Measurements from ENCODE around the gene C2CD3.

Gene C2CD3

GRCh38 chr11:74057249-74058151 lies 113.3 kb downstream of the C2CD3 start:
- no peak for DNase-seq

- no peak for DNase-seq
Observed at GRCh38 chr11:74055938-74056337, 114.9 kb downstream of the C2CD3 start.

GRCh38 chr11:74050465-74050864 lies 120.3 kb downstream of the C2CD3 start:
- DNase-seq: no peak

- DNase-seq: no peak
Observed at GRCh38 chr11:74048993-74049392, 121.8 kb downstream of the C2CD3 start.

- DNase-seq: no peak
Observed at GRCh38 chr11:74044538-74044937, 126.3 kb downstream of the C2CD3 start.

DNA sequence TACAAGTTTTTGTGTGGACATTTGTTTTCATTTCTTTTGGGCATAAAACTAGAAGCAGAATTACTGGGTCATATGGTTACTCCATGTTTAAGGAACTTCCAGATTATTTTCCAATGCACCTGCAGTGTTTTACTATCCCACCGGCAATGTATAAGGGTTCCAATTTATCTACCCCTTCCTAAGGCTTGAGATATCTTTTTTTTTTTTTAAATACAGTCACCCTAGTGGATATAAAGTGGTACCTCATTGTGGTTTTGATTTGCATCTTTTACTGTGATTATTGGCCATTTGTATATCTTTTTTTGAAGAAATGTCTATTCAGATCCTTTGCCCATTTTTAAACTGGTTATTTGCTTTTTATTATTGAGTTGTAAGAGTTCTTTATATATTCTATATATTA lies 127.4 kb downstream of the C2CD3 start:
- no peak for DNase-seq

GRCh38 chr11:74037309-74037708 lies 133.5 kb downstream of the C2CD3 start:
- DNase-seq: no peak

DNA sequence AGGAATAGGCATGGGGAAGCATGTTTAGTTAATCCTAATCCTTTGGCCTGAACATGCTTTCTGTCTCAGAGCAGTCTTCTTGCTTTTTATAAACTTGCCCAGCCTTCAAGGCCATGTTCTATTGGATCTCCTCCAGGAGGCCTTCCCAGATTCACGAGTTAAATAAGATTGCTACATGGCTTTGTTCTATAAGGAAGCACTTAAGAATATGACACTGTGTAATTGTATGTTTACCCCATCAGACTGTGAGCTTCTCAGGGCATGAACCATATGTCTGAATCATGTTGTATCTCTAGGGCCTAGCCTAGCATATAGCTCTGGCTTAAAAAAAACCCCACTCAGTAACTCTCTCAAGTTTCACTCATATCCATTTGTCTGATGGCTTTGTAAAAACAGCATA lies 135.5 kb downstream of the C2CD3 start:
- DNase-seq: no peak

DNA sequence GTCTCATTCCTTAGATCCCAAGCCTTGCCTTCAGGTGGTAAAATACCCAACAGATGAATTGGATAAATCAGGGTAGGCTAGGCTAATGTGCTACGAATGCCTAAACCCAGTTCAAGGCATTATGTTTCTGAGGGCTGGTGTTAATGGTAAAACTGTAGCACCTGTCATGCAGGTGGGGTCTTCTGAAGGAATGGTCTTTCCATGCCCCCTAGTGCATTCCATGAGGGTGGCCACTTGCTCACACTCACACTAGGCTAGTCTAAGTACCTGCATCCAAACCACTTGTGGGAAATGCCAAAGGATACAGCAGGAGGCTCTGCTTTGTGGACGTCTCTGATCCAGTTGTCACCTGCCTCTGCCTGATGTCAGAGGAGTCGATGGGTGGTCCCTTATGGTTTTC lies 137.8 kb downstream of the C2CD3 start:
- no peak for DNase-seq

DNA sequence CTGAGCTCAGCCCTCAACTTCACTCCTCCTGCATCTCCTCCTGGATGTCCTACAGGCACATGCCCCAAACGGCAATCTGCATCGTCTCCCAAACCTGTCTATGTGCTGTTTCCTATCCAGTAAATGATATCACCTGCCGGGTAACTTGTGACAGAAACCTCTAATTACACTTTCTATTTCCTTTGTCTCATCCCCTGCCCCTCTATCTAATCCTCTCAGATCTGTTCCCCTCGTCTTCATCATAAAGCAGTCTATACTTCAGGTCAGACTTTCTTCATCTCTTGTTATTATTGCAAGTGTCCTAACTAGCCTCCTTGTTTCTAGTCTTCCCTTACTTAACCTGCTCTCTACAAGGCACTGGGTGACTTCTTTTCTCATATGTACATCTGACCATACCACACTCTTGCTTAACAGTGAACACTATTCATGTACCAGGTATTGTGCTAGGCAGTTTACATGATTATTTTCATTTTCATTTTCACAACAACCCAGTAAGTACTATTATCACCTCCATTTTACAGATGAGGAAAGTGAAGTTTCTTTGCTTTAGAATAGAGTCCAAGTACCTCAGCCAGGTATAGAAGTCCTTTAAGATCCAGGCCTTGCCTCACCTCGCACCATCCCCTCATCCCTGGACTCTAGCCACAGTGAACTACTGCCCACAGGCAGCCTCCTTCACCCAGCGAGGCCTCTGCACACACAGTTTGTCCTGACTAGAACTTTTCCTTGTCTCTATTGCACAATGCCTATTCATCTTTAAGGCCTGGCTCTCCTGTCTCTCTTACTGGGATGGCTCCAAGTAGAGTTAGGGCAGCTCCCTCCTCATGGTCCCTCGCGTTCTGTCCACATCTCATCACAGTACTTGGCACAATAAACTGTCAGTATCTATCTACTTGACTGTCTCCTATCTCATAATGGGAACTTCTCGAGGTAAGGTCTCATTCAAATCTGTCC lies 139.8 kb downstream of the C2CD3 start:
- no peak for DNase-seq

GRCh38 chr11:74025467-74026166 lies 145.2 kb downstream of the C2CD3 start:
- no peak for DNase-seq

GRCh38 chr11:74024261-74025029 lies 146.4 kb downstream of the C2CD3 start:
- peak; percentile 58 for DNase-seq

DNA sequence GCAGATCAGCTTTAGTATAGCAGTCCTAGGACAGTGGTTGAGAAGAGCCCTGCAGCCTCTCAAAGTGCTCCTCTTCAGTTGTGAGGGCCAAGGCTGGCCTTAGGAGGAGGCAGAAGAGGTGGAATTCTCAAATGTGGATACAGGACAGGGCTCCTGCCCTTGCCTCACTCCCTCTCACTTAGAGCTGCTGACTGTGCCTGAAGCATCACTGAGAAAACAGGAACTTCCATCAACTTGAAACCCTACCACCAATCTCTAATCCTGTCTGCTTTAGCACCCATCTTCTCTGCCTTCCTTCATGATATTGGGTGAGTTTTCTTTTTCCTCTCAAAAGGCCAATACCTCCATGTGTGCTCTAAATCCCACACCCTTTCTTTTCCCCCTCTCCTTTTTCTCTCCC lies 147.5 kb downstream of the C2CD3 start:
- DNase-seq: no peak

GRCh38 chr11:74022546-74022945 lies 148.3 kb downstream of the C2CD3 start:
- no peak for DNase-seq

- no peak for DNase-seq
Observed at GRCh38 chr11:74021998-74022397, 148.8 kb downstream of the C2CD3 start.

GRCh38 chr11:74020539-74020938 lies 150.3 kb downstream of the C2CD3 start:
- DNase-seq: no peak

DNA sequence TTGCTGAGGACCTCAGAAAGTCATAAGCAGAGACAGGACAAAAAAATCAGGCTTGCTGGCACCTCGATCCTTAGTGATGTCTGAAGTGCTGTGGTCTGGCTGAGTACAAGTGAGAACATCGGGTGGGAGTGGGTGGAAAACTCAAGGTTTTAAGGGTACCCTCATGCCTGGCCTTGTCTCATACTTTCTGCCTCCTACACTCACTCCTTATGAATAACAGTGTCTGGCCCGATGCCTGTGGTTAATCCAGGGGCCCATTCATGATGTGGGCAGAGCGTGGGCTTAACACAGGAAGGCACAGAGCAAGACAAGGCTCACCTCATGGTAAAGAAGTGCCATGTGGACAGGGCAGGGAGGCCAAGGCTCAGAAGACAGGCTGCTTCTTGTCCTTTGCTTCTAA lies 150.9 kb downstream of the C2CD3 start:
- no peak for DNase-seq

GRCh38 chr11:74019104-74019738 lies 151.6 kb downstream of the C2CD3 start:
- DNase-seq: no peak

GRCh38 chr11:74018331-74019005 lies 152.3 kb downstream of the C2CD3 start:
- DNase-seq: peak; percentile 80

- no peak for DNase-seq
Observed at GRCh38 chr11:74017631-74018030, 153.2 kb downstream of the C2CD3 start.
